Hematopoietic multipotent progenitor cell treated with erythropoietin and hydrocortisone succinate and interleukin-3 and kit ligand, for 6 days (in vitro differentiated cells): ENCODE results near the gene MRPS7.
"Not testable (repeated sequence)": the region's sequence is repeated elsewhere in the genome, so short reads cannot be mapped to it uniquely, and the experiment has no call there.

ENCODE experiments used
- DNase-seq: peaks from one replicate; pipeline ENCODE4 v3.0.0-alpha.2; 2015

MRPS7 gene

GRCh38 chr17:75244133-75244866 is 17.4 kb upstream of the MRPS7 start:
- DNase-seq: no peak

GRCh38 chr17:75245011-75245410 is 16.7 kb upstream of the MRPS7 start:
- no peak for DNase-seq

GRCh38 chr17:75246404-75246803 is 15.3 kb upstream of the MRPS7 start:
- DNase-seq: no peak

GRCh38 chr17:75249564-75249963 is 12.1 kb upstream of the MRPS7 start:
- no peak for DNase-seq

GRCh38 chr17:75250009-75250471 is 11.6 kb upstream of the MRPS7 start:
- DNase-seq: no peak

GRCh38 chr17:75252039-75252816 is 9.5 kb upstream of the MRPS7 start:
- no peak for DNase-seq

GRCh38 chr17:75255954-75256698 is 5.6 kb upstream of the MRPS7 start:
- DNase-seq: not testable (repeated sequence)

- not testable (repeated sequence) for DNase-seq
Measured at GRCh38 chr17:75257228-75257627, 4.5 kb upstream of the MRPS7 start.

GRCh38 chr17:75260641-75261335 is 891 bp upstream of the MRPS7 start:
- peak; percentile 60 for DNase-seq

- no peak for DNase-seq
Measured at GRCh38 chr17:75262112-75262606, 480 bp downstream of the MRPS7 start.

- peak; percentile 50 for DNase-seq
Measured at GRCh38 chr17:75263055-75263454, 1.4 kb downstream of the MRPS7 start.

GRCh38 chr17:75265614-75266315 is 4.1 kb downstream of the MRPS7 start:
- no peak for DNase-seq

- no peak for DNase-seq
Measured at GRCh38 chr17:75266316-75267152, 4.9 kb downstream of the MRPS7 start.

- no peak for DNase-seq
Measured at GRCh38 chr17:75267153-75267410, 5.4 kb downstream of the MRPS7 start.

- DNase-seq: no peak
Measured at GRCh38 chr17:75267411-75268232, 5.9 kb downstream of the MRPS7 start.

GRCh38 chr17:75269844-75270217 is 8.2 kb downstream of the MRPS7 start:
- peak; percentile 34 for DNase-seq

- peak; percentile 86 for DNase-seq
Measured at GRCh38 chr17:75270218-75270965, 8.7 kb downstream of the MRPS7 start.

GRCh38 chr17:75270966-75271232 is 9.2 kb downstream of the MRPS7 start, which contains the start of gene MIF4GD:
MIF4GD (minus strand) TSS chr17:75271231; CDS start chr17:75270195, 1,036 bp downstream.
- no peak for DNase-seq

- peak; percentile 90 for DNase-seq
Measured at GRCh38 chr17:75271233-75271954, 9.7 kb downstream of the MRPS7 start.
